Adrenal gland (tissue), 12 donors: ENCODE data around the gene KIAA2012. TPM values are rescaled to one million over a fixed set of nuclear protein-coding genes. Genes with fewer than 3 reads are reported as not detected.

Experiments
- DNase-seq, 7 donors: peaks; one replicate each; pipeline ENCODE4 v3.0.0-alpha.2; 2019 to 2020
- H3K27ac ChIP-seq, 5 donors: fragments of 200-600 bp; sonication (generic) in 4 of 5; 1 replicate in 3 of 5; 2 replicates in 2 of 5; pipeline versions ENCODE4 v1.5.1 to v1.8.0; 2016 to 2020; ENCODE audit warnings: mild to moderate bottlenecking in 1 of 5
- H3K27me3 ChIP-seq: fragments of 200-600 bp; 2 replicates; pipeline ENCODE4 v1.8.0; 2021
- H3K36me3 ChIP-seq, 2 donors: fragments of 200-600 bp; replicated peaks in 1 of 2; 1 replicate in 1 of 2; 2 replicates in 1 of 2; pipeline versions ENCODE4 v1.5.1 to v1.8.0; 2018 to 2022
- H3K4me1 ChIP-seq, 2 donors: fragments of 200-600 bp; replicated peaks in 1 of 2; 1 replicate in 1 of 2; 2 replicates in 1 of 2; pipeline versions ENCODE4 v1.5.1 to v1.8.0; 2018 to 2021
- H3K4me3 ChIP-seq, 4 donors: fragments of 200-600 bp; sonication (generic) in 3 of 4; one replicate each; pipeline ENCODE4 v1.5.1; 2016 to 2018
- H3K9me3 ChIP-seq, 3 donors: fragments of 200-600 bp; sonication (generic) in 1 of 3; replicated peaks in 1 of 3; 1 replicate in 2 of 3; 2 replicates in 1 of 3; pipeline versions ENCODE4 v1.5.1 to v1.8.0; 2016 to 2021
- CTCF ChIP-seq, 6 experiments: fragments of 450-650 bp in 4 of 6; fragments of 200-600 bp in 2 of 6; sonication (generic) in 1 of 6; IDR thresholded peaks; 1 replicate in 5 of 6; 2 replicates in 1 of 6; pipeline versions ENCODE4 v1.5.1 to v1.8.0; 2016 to 2021; ENCODE audit warnings: antibody characterized with exemption in 6 of 6, mild to moderate bottlenecking in 2 of 6, moderate library complexity in 1 of 6
- POLR2A ChIP-seq, 2 donors: fragments of 450-650 bp; IDR thresholded peaks; one replicate each; pipeline ENCODE4 v1.6.1; 2017; ENCODE audit warnings: antibody characterized with exemption in 2 of 2, mild to moderate bottlenecking in 2 of 2, moderate library complexity in 1 of 2
- WGBS, 4 donors: extraction: QIAGEN DNeasy Blood & Tissue Kit in 2 of 4; methylation state at CpG; one replicate each; pipeline versions ENCODE4 v1.1.5 to v1.1.7; 2013 to 2017; 5-methylcytosine and 5-hydroxymethylcytosine counted together
- intact Hi-C, 2 donors: fragments of 100-400 bp; cut with DNase I; formaldehyde crosslinking; loops; one replicate each; pipeline versions ENCODE4 v1.14.1 to v1.15.0; 2022 to 2023
- polyA plus RNA-seq, 3 donors: library from polyadenylated mRNA; stranded (reverse); fragments of 200-250 nt in 2 of 3; fragments of 350-450 nt in 1 of 3; fragmentation: Illumina TruSeq in 1 of 3; extraction: RNeasy Lipid Tissue Mini Kit (QIAGEN cat#74804) in 1 of 3; gene quantifications; one replicate each; pipeline ENCODE4 v1.2.3, GENCODE V29; 2013 to 2014
- total RNA-seq, 9 donors: library from RNA; depleted of rRNA in 4 of 9; stranded (reverse); fragments of >200 nt in 4 of 9; fragments of 120-200 nt in 1 of 9; fragmentation: NEBNext Ultra II Directional in 1 of 9; extraction: Animal tissue kit (Norgen Biotek cat#: 25700) in 1 of 9; gene quantifications; one replicate each; pipeline versions ENCODE4 v1.1.0 to v1.2.4, GENCODE V29; 2013 to 2023
- donor health status: healthy with polysubstance abuse.
- donor health status: Bipolar disorder and iron deficiency.
- donor health status: DM: yes; HTN: yes; CAD: no.
- donor health status: DM: no; HTN: no; CAD: no.
- donor health status: DM: no; HTN: no; CAD: no.
- donor health status: DM: yes; HTN: yes; CAD: no.

KIAA2012 gene
- total and polyA plus RNA-seq, 12 donors, result 0.09 to 0.16 (median 0.11) TPM; not detected in 9

GRCh38 chr2:202104286-202104870 lies 31.3 kb downstream of the KIAA2012 start:
- peak in 5 of 7 donors; percentile 28 to 53 (median 31) for DNase-seq
- WGBS, 4 donors, result 25 to 50% (median 46%) methylated on average over 2 of the region's 2 CpGs

GRCh38 chr2:202105025-202105424 lies 32.0 kb downstream of the KIAA2012 start:
- no peak for TF ChIP-seq POLR2A (IDR thresholded peaks at IDR 0.05)
- no peak for TF ChIP-seq CTCF (IDR thresholded peaks at IDR 0.05)
- intact Hi-C loops, result no loop called here

More at GRCh38 chr2:202104286-202104870, 31.3 kb downstream of the KIAA2012 start:
- H3K27ac ChIP-seq, result no peak overlapping the region
- intact Hi-C loops, result no loop called here
- H3K36me3 ChIP-seq, result no peaks in the 10 kb centered on the region
- no peaks in the 10 kb centered on the region for H3K9me3 ChIP-seq
- H3K4me3 ChIP-seq, result no peak overlapping the region
- no peaks in the 10 kb centered on the region for H3K27me3 ChIP-seq
- TF ChIP-seq CTCF (IDR thresholded peaks at IDR 0.05) (peak in 5 of 6 experiments; percentile 13 to 50 (median 29)), POLR2A (IDR thresholded peaks at IDR 0.05) (no peak)
- H3K4me1 ChIP-seq, result no peaks in the 10 kb centered on the region

GRCh38 chr2:202108345-202108744 lies 35.3 kb downstream of the KIAA2012 start:
- no peak overlapping the region for H3K27ac ChIP-seq
- no peaks in the 10 kb centered on the region for H3K9me3 ChIP-seq
- no peak overlapping the region for H3K4me3 ChIP-seq
- TF ChIP-seq POLR2A (IDR thresholded peaks at IDR 0.05), result no peak
- TF ChIP-seq CTCF (IDR thresholded peaks at IDR 0.05), result no peak
- no peaks in the 10 kb centered on the region for H3K27me3 ChIP-seq
- no peaks in the 10 kb centered on the region for H3K4me1 ChIP-seq
- H3K36me3 ChIP-seq, result no peaks in the 10 kb centered on the region
- intact Hi-C loops, result no loop called here
- 87 to 95% (median 91%) methylated on average over 3 of the region's 3 CpGs for WGBS, 4 donors
- DNase-seq, result no peak

More at GRCh38 chr2:202105025-202105424, 32.0 kb downstream of the KIAA2012 start:
- H3K4me1 ChIP-seq, result no peaks in the 10 kb centered on the region
- H3K27me3 ChIP-seq, result no peaks in the 10 kb centered on the region
- no peak overlapping the region for H3K27ac ChIP-seq
- no peaks in the 10 kb centered on the region for H3K9me3 ChIP-seq
- no peak for DNase-seq
- H3K4me3 ChIP-seq, result no peak overlapping the region
- H3K36me3 ChIP-seq, result no peaks in the 10 kb centered on the region

- WGBS, 4 donors, result 56 to 66% (median 61%) methylated on average over 6 of the region's 6 CpGs
- intact Hi-C loops, result no loop called here
- no peaks in the 10 kb centered on the region for H3K27me3 ChIP-seq
Observed at GRCh38 chr2:202109139-202109736, 36.2 kb downstream of the KIAA2012 start.

More at GRCh38 chr2:202109139-202109736, 36.2 kb downstream of the KIAA2012 start:
- H3K36me3 ChIP-seq, result no peaks in the 10 kb centered on the region
- TF ChIP-seq POLR2A (IDR thresholded peaks at IDR 0.05) (no peak), CTCF (IDR thresholded peaks at IDR 0.05) (no peak)
- no peak for DNase-seq
- no peak overlapping the region for H3K27ac ChIP-seq
- H3K9me3 ChIP-seq, result no peaks in the 10 kb centered on the region
- H3K4me3 ChIP-seq, result no peak overlapping the region
- no peaks in the 10 kb centered on the region for H3K4me1 ChIP-seq
